HG03565 (cell line): Measurements from ENCODE around the gene VAV2.

Experiments
- ATAC-seq: cut with Tn5 transposase; IDR thresholded peaks from one replicate; pipeline ENCODE4 v1.9.1; 2021; ENCODE audit warnings: mild to moderate bottlenecking, moderate library complexity; ENCODE audit not compliant: unreplicated experiment

Gene VAV2

DNA sequence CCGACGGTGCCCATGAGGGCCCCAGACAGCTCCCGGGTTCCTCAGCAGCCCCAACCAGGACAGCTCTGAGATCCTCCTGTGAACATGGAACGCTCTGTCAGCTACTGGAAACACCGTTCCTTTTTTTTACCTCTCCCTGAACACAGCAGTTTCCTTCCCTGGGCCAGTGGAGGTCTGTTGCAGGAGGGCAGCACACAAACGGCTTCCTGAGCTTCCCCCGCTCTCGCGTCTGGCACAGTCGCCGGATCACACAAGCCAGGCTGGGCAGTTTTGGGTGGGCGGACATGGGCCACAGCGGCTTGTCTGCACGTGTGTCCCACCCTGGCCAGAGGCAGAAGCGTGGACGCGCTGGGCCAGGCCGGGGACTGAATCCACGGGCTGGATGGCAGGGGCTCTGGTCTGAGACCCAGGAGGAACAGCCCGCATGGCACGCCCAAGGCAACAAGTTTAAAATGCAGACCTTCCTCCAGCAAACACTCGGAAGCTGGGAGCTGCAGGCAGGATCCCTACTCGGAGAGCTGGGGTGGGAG, 147.2 kb downstream of the VAV2 start:
- no peak for ATAC-seq

- ATAC-seq, result no peak
Observed at GRCh38 chr9:133844398-133844784, 147.7 kb downstream of the VAV2 start.

DNA sequence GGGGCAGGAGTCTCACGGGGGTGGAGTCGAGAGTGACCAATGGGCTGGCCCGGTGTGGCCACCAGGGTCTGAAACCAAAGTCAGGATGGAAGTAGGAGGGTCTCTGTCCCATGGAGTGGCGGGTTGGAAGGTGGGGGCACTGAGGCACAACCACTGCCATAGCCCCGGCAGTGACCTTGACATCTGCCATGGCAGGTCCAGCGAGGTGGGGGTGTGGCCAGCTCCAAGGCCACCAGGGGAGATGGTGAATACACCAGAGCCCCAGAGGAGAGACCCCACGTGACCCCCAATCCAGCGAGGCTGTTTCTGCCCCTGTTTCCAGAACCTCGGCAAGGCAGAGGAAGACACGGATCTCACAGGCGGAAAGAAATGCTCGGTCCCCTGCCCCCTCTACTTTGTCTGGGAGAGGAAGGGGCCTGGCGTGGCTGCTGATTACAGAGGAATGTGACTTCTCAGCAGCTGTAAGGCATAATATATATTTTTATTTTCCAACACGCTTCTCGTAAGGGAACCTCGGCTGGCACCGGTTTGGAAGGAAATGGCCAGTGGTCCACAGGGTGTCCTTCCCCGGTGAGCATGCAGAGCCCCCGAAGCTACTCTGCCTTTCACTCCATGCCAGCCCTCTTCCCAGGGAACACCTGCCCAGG, 148.2 kb downstream of the VAV2 start:
- no peak for ATAC-seq

- ATAC-seq, result no peak
Observed at GRCh38 chr9:133843250-133843649, 148.9 kb downstream of the VAV2 start.

DNA sequence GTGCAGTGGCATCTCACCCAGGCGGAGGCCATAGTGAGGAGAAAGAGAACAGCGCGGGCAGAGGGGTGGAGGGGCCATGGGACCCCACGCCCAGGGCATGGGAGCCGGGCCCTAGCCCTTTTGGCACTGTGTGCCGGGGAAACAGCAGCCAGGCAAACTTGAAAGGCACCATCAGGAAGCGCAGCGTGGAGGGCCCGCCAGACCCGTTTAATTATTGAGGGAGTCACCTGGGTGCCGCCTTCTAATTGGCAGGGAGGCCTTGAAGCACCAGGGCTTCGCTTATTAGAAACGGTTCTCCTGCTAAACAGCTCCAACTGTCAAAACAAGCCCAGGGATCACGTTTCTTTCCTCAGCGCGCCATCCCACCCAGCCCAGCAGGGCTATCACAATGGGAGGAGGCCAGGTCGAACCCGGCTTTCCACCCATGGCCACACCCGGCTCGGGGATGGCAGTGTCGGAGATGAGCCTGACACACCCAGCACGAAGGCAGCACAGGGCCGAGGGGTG, 149.3 kb downstream of the VAV2 start:
- no peak for ATAC-seq

DNA sequence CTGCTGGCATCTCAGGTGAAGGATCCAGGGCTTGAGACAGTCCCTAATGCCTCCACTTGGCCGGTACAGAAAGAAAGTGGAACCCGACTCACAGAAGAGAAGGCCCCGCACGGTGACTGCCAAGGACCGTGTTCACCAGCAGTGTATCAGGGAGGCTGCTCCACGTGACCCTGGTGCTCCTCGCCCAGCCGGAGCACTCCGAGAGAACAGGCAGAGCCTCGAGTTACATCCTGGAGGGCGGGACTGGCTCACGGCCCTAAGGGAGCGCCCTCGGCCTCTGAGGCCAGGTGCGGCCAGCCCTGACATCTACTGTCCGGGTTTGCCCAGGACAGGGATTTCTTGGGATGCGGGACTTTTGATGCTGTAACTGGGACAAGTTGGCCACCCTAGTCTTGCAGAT, 149.9 kb downstream of the VAV2 start:
- no peak for ATAC-seq

DNA sequence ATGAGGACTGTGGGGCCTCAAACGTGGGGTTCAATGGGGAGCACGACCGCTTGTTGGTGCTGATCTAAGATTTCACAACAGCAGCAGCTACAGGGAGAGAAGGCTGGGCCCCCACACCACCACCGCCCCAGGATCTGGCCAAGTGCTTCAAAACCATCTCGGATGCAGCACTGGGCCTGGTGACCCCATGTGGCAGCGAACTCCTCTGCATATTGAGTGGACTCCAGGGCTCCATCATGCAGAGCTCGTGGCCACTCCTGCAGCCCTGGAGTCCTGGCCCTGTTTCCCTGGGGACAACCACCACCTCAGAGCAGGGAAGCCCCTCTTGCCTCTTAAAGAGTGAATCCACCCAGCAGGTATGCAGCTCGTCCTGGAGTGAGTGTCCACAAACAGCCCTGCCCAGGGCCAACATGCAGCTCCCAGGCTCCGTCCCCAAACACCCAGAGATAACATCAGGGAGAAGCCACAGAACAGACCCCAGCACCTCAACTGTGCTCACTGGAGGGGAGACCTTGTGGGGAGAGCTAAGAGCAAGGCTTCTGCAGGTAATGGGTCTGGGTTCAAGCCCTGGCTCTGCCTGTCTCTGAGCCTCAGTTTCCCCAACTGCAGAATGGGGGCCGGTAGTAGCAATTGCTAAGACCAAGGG, 150.8 kb downstream of the VAV2 start:
- no peak for ATAC-seq

DNA sequence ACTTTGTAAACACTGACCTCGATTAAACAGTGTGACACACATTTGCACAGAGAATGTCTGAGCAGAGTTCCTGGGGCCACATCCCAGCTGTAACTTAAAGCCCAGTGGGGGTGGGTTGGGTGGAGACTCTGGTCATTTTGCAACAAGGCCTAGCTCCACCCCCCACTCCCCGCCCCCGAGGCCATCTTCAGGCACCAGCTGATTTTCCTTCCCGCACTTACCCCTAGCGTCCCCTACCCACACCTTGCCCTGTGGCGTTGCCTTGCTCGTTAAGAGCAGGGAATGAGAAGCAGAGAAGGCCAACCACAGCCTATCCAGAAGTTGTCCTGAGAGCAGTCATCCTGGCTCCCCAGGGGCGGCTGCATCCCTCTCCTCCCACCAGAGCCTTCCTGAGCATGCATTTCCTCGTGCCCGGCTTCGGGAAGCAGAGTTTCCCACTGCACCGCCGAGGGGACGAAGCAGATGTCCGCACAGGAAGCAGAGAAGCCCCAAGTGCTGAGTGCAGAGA, 152.2 kb downstream of the VAV2 start:
- ATAC-seq, result no peak

- no peak for ATAC-seq
Observed at GRCh38 chr9:133838859-133839507, 153.1 kb downstream of the VAV2 start.

GRCh38 chr9:133837627-133838597, 154.2 kb downstream of the VAV2 start:
- ATAC-seq, result no peak

DNA sequence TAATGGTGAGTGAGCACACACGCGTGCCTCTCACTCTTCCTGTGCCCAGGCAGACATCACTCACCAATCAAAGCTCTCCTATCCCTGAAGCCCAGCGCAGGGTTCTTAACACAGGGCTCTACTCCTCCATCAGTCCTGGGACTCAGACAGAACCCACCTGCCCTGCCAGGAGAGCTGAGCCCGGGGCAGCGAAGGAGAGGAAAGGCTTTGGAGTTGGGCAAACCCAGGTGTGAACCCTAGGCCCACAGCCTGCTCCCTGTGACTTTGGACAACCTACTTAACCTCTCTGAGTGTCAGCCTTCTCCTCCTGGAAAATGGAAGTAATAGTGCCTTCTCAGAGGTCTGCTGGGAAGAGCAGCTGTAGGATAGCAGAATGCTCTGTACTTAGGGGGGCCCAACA, 155.3 kb downstream of the VAV2 start:
- no peak for ATAC-seq

DNA sequence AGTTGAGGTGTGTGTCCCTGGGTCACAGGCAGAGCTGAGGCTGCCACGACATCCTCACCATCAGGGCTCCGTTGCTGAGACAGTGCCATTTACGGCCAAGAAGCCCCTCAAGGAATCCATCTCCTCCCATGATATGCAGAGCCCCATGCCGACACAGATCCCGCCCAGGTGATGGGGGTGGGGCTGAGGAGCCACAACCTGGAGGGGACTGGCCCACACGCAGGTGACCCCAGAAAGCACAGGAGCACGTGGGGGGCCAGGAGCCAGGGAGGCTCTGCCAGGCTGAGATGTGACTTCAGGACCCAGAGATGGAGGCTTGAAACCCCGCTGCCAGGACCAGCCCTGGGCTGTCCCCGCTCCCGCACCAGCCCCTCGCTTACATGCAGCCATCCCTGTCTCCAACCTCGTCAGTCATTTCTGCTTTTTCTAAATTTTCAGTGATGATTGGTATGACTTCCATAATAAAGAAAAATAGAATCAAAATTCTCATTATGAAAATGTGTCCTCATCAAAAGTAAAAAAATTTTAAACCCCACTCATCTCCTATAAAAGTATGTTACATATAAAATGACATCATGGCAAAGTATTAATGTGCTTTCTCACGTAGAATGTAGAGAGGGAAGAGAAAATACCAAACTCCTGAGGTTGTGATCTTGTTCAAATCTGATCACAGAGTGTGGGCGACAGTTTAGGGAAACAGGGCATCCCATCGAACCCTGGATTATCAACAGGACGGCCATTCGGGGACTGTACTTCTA, 155.9 kb downstream of the VAV2 start:
- ATAC-seq, result no peak

DNA sequence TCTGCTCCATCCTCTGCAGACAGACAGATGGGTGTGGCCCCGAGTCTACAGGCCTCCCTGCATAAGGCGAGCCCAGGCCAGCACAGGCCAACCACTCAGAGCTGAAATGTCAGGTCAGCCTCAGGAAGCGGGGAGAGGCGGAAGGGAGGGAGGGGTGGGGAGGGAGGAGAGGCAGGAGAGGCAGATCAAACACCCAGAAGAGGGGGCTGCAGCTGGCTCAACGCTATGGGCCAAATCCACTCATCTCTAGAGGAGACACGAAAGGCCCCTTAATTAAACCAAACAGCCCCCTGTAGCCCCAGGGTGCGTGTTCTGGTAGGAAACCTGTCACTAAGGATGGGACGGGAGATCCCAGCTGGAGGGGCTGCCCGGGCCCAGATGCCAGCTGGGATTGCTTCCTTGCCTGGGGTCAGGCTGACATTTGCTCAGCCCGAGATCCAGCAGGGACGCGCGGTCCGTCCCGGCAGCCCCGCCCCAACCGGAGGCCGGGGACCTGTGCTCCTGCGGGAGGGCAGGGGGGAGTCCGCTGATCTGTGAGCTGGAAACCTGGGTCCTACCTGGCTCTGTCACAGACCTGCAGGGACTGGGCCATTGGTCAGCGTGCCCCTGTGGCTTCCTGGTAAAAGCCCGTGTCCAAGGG, 156.7 kb downstream of the VAV2 start:
- ATAC-seq, result no peak

GRCh38 chr9:133834080-133834976, 157.8 kb downstream of the VAV2 start:
- ATAC-seq, result no peak

- ATAC-seq, result no peak
Observed at GRCh38 chr9:133833388-133834025, 158.6 kb downstream of the VAV2 start.

- ATAC-seq, result no peak
Observed at GRCh38 chr9:133832877-133833276, 159.2 kb downstream of the VAV2 start.

DNA sequence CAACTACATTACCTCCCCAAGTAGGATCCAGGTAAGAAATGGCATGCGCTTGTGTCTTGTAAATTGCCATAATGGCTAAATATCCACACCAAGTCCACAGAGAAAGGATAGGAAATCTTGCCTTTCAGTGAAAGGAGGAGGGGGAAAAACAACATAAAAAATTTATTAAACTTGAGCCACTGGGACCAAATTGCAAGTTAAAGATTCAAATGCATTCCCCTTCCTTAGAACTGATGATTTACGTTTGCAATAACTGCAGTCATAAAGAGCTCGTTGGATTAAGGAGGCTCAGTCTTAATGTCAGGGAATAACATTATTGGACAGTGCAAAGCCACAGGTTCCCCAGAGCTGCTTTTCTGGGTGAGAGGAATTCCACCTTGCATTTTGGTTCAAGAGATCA, 161.4 kb downstream of the VAV2 start:
- no peak for ATAC-seq

DNA sequence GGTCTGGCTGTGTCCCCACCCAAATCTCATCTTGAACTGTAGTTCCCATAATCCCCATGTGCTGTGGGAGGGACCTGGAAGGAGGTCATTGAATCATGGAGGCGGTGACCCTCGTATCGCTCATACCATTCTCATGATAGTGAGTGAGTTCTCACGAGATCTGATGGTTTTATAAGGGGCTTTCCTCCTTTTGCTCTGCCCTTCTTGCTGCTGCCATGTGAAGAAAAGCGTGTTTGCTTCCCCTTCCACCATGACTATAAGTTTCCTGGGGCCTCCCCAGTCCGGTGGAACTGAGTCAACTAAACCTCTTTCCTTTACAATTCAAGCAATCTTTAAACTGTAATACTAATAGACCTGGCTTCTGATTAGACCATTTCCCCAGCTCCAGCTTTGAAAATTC, 161.8 kb downstream of the VAV2 start:
- ATAC-seq, result no peak
